GM20431 (cell line): ENCODE data around the gene SYMPK.

Source experiments
- in situ Hi-C: fragments of 300-500 bp; cut with MseI, MboI; formaldehyde crosslinking; loops from one replicate; pipeline ENCODE4 v1.15.0; 2020; ENCODE audit warnings: low sequenced_read_pairs; ENCODE audit not compliant: unreplicated experiment

Gene SYMPK

GRCh38 chr19:45886427-45887199, 23.7 kb upstream of the SYMPK start:
- in situ Hi-C loops = no loop called here

DNA sequence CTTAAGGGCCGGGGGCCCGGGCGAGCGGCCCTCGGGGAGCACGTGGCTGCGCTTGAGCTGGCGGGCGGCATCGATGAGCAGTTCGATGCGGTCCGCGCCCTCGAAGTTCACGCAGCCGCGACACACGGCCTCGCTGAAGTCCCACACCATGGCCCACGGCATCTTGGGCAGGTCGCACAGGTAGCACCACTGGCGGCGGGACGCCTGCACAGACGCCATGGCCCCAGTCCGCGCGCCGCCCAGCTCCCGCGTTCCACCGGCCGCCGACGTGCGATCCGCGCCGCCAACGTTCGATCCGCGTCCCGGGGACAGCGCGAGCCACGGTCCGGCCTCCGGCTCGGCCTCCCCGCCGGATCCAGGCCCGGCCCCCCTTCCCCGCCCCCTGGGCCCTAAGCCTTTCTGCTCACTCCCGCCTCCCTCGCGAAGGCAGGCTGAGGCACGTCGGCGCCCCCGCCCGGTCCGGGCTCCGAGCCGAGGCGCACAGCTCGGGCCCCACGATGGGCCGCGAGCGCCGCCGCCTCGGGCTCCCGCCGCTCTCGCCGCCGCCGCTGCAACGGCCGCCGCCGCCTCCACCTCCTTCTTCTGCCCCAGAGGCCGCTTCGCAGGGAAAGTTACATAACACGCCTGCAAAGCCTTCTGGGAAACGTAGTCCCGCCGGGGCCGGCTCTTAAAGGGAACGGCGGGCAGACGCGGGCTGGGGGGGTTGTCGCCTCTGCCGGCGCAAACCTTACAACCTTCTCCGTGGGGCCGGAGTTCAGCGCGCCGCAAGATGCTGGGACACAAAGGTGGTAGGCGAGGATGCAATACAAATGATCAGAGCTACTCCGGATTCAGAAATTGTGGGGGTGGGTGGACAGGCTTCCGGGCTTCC, 22.8 kb upstream of the SYMPK start, which contains the start of gene IRF2BP1:
Gene IRF2BP1, minus strand, starts transcription at position 586 of the 871 bp plus-strand sequence. Its CDS starts 367 bp downstream, at position 219.
- in situ Hi-C loops = no loop called here

DNA sequence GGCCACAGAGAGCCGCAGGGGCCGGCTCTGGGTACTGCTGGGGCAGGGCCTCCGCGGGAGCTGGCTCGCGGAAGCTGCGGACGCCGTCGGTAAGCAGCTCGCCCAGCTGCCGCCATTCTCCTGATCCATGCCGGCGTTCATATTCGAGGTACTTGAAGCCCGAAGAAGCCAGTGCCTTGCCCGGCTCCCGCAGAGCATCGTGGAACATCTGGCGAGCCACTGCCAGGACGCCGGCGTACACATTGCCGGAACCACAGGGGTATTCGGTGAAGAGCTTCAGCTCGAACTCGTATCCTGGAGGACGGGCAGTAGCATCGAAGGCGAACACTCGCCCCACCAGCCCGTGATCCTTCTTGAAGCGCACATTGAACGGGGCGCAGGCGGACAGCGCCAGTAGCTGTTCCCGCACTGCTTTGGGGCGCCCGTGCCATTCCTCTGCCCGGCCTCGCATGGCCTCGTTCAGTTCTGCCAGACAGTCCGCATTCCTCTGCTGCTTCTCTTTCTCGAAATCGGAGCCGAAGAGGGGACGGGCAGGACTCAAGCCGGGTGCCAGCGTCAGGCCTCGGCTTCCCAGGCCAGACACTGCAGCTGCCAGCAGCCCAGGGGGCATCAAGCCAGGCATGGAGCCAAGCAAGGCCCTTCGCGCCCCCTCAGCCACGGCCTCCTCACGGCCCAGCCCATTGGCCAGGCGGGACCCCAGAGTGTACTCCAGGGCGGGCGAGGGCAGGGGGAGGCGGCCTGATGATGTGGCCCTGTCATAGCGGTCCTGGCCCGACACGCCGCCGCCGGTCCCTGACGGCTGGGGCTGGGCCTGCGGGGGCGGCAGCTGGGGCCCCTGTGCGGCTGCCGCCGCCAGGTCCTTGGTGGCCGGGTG, 22.0 kb upstream of the SYMPK start:
- in situ Hi-C loops = no loop called here

- in situ Hi-C loops = no loop called here
These were observed 21.1 kb upstream of the SYMPK start for GRCh38 chr19:45883881-45884681.

DNA sequence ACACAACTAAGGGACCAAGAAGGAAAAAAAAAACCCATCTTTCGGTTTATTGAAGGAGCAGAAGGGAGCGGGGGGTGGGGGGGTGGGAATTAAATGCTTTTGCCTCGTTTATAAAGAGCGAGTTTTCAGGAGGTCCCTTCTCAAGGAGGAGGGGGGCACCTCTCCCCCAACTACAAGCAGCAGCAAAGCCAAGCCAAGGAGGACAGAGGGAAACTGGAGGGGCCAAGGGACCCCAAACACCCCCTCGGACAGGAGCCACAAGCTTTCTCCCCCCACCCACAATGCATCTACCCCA, 20.6 kb upstream of the SYMPK start:
- in situ Hi-C loops = no loop called here

GRCh38 chr19:45882652-45883585, 20.0 kb upstream of the SYMPK start:
- in situ Hi-C loops = no loop called here

- in situ Hi-C loops = no loop called here
These were observed 19.1 kb upstream of the SYMPK start for GRCh38 chr19:45881909-45882528.

GRCh38 chr19:45881082-45881908, 18.3 kb upstream of the SYMPK start:
- in situ Hi-C loops = no loop called here

GRCh38 chr19:45879971-45880370, 17.0 kb upstream of the SYMPK start:
- in situ Hi-C loops = no loop called here

DNA sequence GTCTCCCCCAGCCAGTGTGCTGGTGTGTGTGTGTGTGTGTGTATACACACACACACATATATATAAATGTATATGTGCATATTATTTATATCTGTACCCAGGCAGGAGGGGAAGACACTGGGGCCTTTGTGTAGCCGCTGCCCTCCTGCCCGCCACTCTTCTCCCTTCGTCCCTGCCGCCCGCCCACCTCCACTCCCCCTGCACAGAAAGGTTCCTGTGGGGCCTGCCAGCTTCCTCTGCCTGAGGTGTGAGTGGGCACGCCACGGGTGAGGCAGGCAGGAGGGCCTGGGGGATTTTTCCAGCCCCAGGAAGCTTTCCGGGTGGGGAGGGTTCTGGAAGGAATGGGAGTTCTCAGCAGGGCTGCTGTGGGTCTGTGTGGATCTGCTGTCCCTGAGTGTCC, 16.1 kb upstream of the SYMPK start:
- in situ Hi-C loops = no loop called here

GRCh38 chr19:45878043-45878794, 15.3 kb upstream of the SYMPK start:
- in situ Hi-C loops = no loop called here

- in situ Hi-C loops = no loop called here
These were observed 13.7 kb upstream of the SYMPK start for GRCh38 chr19:45876411-45877197.

DNA sequence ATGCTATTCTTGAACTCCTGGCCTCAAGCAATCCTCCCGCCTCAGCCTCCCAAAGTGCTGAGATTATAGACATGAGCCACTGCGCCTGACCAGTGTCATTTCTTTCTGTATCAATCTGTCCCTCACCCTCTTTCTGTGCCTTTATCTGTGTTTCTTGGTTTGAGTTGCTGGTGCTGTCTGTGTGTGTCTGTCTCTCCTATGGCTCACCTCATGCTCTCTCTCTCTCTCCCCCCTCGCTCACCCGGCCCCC, 13.1 kb upstream of the SYMPK start:
- in situ Hi-C loops = no loop called here

DNA sequence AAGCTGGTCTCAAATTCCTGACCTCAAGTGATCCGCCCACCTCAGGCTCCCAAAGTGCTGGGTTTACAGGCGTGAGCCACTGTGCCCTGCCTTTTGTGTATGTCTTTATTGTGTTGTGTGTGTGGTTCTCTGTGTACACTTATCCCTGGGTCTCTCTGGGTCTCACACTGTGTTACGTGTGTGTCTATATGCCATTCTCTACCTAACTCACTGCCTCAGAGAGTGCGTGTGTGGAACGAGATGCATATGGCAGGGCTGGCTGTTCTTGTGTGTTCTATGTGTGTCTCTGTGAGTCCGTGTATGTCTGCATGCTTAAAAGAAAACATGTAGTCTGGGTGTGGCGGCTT, 11.6 kb upstream of the SYMPK start:
- in situ Hi-C loops = no loop called here

DNA sequence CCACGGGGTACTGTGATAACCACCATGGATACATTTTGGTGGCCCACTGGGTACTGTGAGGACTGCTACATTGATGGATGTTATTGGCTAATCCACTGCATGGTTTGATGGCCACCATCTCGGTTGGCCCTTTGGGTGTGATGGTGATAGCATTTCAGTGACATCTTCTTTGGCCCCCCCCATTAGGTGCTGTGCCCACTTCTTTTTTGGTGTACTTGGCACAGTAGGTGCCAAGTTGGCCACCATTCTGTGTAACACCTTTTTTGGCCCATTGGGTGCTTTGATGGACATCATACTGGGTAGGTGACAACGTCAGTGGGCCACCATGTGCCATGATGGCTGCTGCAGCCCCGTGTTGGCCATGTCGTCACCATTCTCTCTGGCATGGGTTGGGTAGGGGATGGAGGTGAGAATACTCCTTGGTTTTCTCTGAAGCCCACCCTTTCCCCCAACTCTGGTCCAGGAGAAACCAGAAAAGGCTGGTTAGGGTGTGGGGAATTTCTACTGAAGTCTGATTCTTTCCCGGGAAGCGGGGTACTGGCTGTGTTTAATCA, 10.3 kb upstream of the SYMPK start:
- in situ Hi-C loops = no loop called here
